Duodenal mucosa (tissue), 2 donors: ENCODE results near the gene SELENOM.
A peak's percentile ranks its signal among the peaks of the same experiment; 100 is the strongest.

Experiments
- H3K27ac ChIP-seq: one replicate; pipeline ENCODE4 v1.7.0; 2013; ENCODE audit warnings: low read depth, low read length
- H3K27me3 ChIP-seq, 2 donors: one replicate each; pipeline ENCODE4 v1.7.0; 2013; ENCODE audit warnings: low read length in 2 of 2, control low read depth in 1 of 2; ENCODE audit not compliant: insufficient read depth in 2 of 2, control insufficient read depth in 1 of 2
- H3K36me3 ChIP-seq, 2 donors: one replicate each; pipeline ENCODE4 v1.7.0; 2013; ENCODE audit warnings: low read length in 2 of 2, control low read depth in 1 of 2; ENCODE audit not compliant: insufficient read depth in 2 of 2, control insufficient read depth in 1 of 2
- H3K4me1 ChIP-seq, 2 donors: one replicate each; pipeline ENCODE4 v1.7.0; 2013; ENCODE audit warnings: low read length in 2 of 2, control low read depth in 1 of 2; ENCODE audit not compliant: insufficient read depth in 2 of 2, control insufficient read depth in 1 of 2
- H3K4me3 ChIP-seq, 2 donors: one replicate each; pipeline ENCODE4 v1.7.0; 2013; ENCODE audit warnings: low read length in 2 of 2, low read depth in 1 of 2
- H3K9ac ChIP-seq, 2 donors: one replicate each; pipeline ENCODE4 v1.7.0; 2013; ENCODE audit warnings: low read length in 2 of 2, low read depth in 1 of 2
- H3K9me3 ChIP-seq, 2 donors: one replicate each; pipeline ENCODE4 v1.7.0; 2013; ENCODE audit warnings: low read length in 2 of 2, control low read depth in 1 of 2; ENCODE audit not compliant: control insufficient read depth in 1 of 2

Gene SELENOM

GRCh38 chr22:31107178-31107893 lies at the start of gene SELENOM:
SELENOM (minus strand) TSS chr22:31107568; CDS start chr22:31107505, 63 bp downstream.
- no peaks in the 10 kb centered on the region for H3K27me3 ChIP-seq
- H3K4me3 ChIP-seq: peak within 1 kb of the TSS; percentile 74 to 76
- peak within 1 kb of the TSS; percentile 91 for H3K27ac ChIP-seq
- H3K9me3 ChIP-seq: no peaks in the 10 kb centered on the region
- peaks cover 0 to 13% of the 10 kb centered on the region in 2 donors for H3K36me3 ChIP-seq
- peak within 1 kb of the TSS; percentile 66 for H3K9ac ChIP-seq
- H3K4me1 ChIP-seq: peaks cover 13 to 20% of the 10 kb centered on the region in 2 donors

GRCh38 chr22:31155422-31155821 lies 48.1 kb upstream of the SELENOM start:
- no peaks in the 10 kb centered on the region for H3K36me3 ChIP-seq
- no peak overlapping the region for H3K9ac ChIP-seq
- no peaks in the 10 kb centered on the region for H3K9me3 ChIP-seq
- peaks cover 4% of the 10 kb centered on the region in 2 donors for H3K4me1 ChIP-seq
- no peak overlapping the region for H3K4me3 ChIP-seq
- no peaks in the 10 kb centered on the region for H3K27me3 ChIP-seq
- no peak overlapping the region for H3K27ac ChIP-seq

- Histone ChIP-seq H3K9ac (no peak overlapping the region), H3K4me3 (no peak overlapping the region), H3K27me3 (no peaks in the 10 kb centered on the region), H3K4me1 (peaks cover 4% of the 10 kb centered on the region in 2 donors), H3K9me3 (no peaks in the 10 kb centered on the region), H3K27ac (no peak overlapping the region), H3K36me3 (no peaks in the 10 kb centered on the region)
These were observed 47.6 kb upstream of the SELENOM start for GRCh38 chr22:31154975-31155374.

- no peak overlapping the region for H3K4me3 ChIP-seq
- peaks cover 0 to 4% of the 10 kb centered on the region in 2 donors for H3K4me1 ChIP-seq
- H3K36me3 ChIP-seq: no peaks in the 10 kb centered on the region
- no peak overlapping the region for H3K9ac ChIP-seq
- no peaks in the 10 kb centered on the region for H3K9me3 ChIP-seq
- H3K27me3 ChIP-seq: no peaks in the 10 kb centered on the region
- no peak overlapping the region for H3K27ac ChIP-seq
These were observed 46.0 kb upstream of the SELENOM start for GRCh38 chr22:31153357-31153756.

GRCh38 chr22:31151872-31152271 lies 44.5 kb upstream of the SELENOM start:
- H3K4me1 ChIP-seq: peaks cover 0 to 4% of the 10 kb centered on the region in 2 donors
- H3K36me3 ChIP-seq: no peaks in the 10 kb centered on the region
- H3K9ac ChIP-seq: no peak overlapping the region
- H3K9me3 ChIP-seq: peaks cover 0 to 5% of the 10 kb centered on the region in 2 donors
- H3K4me3 ChIP-seq: no peak overlapping the region
- H3K27me3 ChIP-seq: no peaks in the 10 kb centered on the region
- H3K27ac ChIP-seq: no peak overlapping the region

- peaks cover 0 to 5% of the 10 kb centered on the region in 2 donors for H3K9me3 ChIP-seq
- H3K27ac ChIP-seq: no peak overlapping the region
These were observed 43.2 kb upstream of the SELENOM start for GRCh38 chr22:31150615-31151014.

GRCh38 chr22:31148953-31149627 lies 41.7 kb upstream of the SELENOM start:
- no peak overlapping the region for H3K4me3 ChIP-seq
- no peak overlapping the region for H3K9ac ChIP-seq
- H3K27me3 ChIP-seq: no peaks in the 10 kb centered on the region
- H3K36me3 ChIP-seq: no peaks in the 10 kb centered on the region
- peaks cover 0 to 5% of the 10 kb centered on the region in 2 donors for H3K9me3 ChIP-seq
- H3K4me1 ChIP-seq: no peaks in the 10 kb centered on the region
- H3K27ac ChIP-seq: no peak overlapping the region

More at GRCh38 chr22:31150615-31151014, 43.2 kb upstream of the SELENOM start:
- no peaks in the 10 kb centered on the region for H3K36me3 ChIP-seq
- H3K27me3 ChIP-seq: no peaks in the 10 kb centered on the region
- peaks cover 0 to under 1% of the 10 kb centered on the region in 2 donors for H3K4me1 ChIP-seq
- H3K9ac ChIP-seq: no peak overlapping the region
- no peak overlapping the region for H3K4me3 ChIP-seq

- no peaks in the 10 kb centered on the region for H3K36me3 ChIP-seq
- no peaks in the 10 kb centered on the region for H3K4me1 ChIP-seq
- no peak overlapping the region for H3K9ac ChIP-seq
- no peak overlapping the region for H3K4me3 ChIP-seq
- no peak overlapping the region for H3K27ac ChIP-seq
- H3K9me3 ChIP-seq: peaks cover 0 to 5% of the 10 kb centered on the region in 2 donors
- H3K27me3 ChIP-seq: no peaks in the 10 kb centered on the region
These were observed 41.1 kb upstream of the SELENOM start for GRCh38 chr22:31148488-31148887.

- H3K4me1 ChIP-seq: peaks cover 0 to 4% of the 10 kb centered on the region in 2 donors
- peaks cover 0 to 5% of the 10 kb centered on the region in 2 donors for H3K9me3 ChIP-seq
- no peak overlapping the region for H3K27ac ChIP-seq
- peaks cover 3 to 5% of the 10 kb centered on the region in 2 donors for H3K27me3 ChIP-seq
- H3K36me3 ChIP-seq: no peaks in the 10 kb centered on the region
- H3K9ac ChIP-seq: no peak overlapping the region
- H3K4me3 ChIP-seq: no peak overlapping the region
These were observed 36.9 kb upstream of the SELENOM start for GRCh38 chr22:31144223-31144622.

- H3K36me3 ChIP-seq: no peaks in the 10 kb centered on the region
- peaks cover 0 to 4% of the 10 kb centered on the region in 2 donors for H3K4me1 ChIP-seq
- peaks cover 0 to 5% of the 10 kb centered on the region in 2 donors for H3K9me3 ChIP-seq
- no peak overlapping the region for H3K27ac ChIP-seq
- no peak overlapping the region for H3K4me3 ChIP-seq
- peaks cover 3 to 7% of the 10 kb centered on the region in 2 donors for H3K27me3 ChIP-seq
- H3K9ac ChIP-seq: no peak overlapping the region
These were observed 36.2 kb upstream of the SELENOM start for GRCh38 chr22:31143537-31143936.
